CD4-positive, alpha-beta T cell treated with Interleukin-6 for 4 hours (primary cell): ENCODE data around the gene DLGAP4.
"Not testable (repeated sequence)": the region's sequence is repeated elsewhere in the genome, so short reads cannot be mapped to it uniquely, and the experiment has no call there.

Experiments
- DNase-seq: peaks from one replicate; pipeline ENCODE4 v3.0.0-alpha.2; 2020; ENCODE audit warnings: mixed read lengths

The DLGAP4 gene

DNA sequence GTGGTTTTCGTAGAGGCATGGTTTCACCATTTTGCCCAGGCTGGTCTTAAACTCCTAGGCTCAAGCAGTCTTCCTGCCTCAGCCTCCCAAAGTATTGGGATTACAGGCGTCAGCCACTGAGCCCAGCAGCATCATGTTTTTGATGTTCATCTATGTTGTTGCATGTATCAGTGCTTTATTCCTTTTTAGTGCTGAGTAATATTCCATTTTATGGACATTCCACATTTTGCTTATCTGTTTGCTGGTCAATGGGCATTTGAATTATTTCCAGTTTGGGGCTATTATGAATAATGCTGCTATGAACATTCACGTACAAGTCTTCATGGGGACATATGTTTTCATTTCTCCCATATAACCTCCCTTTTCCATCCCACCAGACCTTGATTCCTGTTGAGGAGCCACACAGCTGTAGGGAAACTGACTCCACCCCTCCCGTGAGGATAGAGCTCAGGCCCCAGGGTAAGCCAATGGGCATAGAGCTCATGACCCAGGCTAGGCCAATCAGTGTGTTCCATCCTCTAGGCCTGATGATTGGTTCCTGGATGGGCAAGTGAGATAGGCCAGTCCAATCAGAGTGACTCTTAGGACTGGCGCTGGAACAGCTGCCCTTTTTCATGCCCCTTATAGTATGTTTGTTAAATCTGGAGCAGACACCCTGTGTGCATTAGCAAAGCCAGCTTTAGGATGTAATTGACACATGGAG lies 49.5 kb downstream of the DLGAP4 start:
- no peak for DNase-seq

DNA sequence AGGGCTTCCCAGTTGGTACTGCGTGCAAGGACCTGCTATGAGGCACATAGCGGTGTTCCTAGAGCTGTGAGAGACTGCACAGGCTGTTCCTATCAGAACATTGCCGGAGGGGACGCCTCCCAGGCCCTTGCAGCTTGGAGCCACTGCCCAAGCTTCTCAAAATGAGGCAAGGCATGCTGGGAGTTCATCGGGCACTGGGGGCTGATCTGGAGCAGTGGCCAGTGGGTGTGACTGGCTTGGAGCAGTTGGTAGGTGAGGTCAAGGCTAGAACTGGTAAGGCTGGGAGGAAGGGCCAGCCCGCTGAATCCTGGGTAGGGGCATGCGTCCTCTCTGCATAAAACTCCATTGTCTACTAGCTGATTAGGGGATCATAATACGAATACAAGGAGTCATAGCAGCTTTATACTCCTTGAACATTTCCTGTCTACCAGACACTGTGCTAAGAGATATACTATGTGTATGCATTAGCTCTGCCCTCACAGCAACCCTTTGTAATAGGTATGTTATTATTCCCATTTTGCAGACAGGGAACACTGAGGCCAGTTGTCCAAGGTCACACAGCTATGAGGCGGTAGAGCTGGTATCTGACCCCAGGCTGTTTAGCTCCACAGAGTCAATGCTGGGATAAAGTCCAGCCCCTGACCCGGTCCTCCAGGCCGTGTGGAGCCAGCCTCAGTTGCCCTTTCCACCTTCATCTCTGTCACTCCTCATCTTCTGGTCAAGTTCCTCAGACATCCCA lies 53.7 kb downstream of the DLGAP4 start:
- DNase-seq = no peak

DNA sequence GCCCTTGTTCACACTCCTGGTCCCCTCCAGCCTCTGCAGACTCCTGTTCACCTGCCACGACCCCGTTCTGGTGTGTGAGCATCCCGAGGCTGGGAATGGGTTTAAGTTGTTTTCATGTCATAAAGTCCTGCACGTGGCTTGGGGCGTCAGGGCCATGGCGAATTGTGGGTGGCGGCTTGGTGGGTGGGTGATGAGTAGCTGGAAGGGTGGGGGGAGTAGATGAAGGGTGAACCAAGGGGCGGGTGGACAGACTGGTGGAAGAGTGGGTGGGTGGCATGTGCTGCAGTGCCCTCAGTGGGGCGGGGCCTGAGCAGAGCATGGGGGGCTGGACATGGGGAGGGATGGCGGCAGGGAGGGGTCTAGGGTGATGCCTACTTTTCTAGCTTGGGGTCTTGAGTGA lies 54.3 kb downstream of the DLGAP4 start:
- no peak for DNase-seq

DNA sequence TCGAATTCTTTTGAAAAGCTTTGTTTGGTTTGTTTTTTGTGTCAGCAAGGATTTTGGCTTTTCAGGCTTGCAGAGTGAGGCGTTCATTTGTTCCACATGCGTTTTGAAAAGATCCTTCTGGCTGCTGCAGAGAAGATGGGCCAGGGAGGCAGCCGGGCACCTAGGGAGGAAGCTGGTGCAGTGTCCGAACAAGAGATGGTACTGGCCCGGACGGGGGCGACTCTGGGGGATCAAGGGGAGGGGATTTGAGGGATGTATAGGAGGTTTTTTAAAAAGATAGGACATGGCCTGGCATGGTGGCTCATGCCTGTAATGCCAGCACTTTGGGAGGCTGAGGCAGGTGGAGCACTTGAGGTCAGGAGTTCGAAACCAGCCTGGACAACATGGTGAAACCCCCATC lies 55.3 kb downstream of the DLGAP4 start:
- no peak for DNase-seq

DNA sequence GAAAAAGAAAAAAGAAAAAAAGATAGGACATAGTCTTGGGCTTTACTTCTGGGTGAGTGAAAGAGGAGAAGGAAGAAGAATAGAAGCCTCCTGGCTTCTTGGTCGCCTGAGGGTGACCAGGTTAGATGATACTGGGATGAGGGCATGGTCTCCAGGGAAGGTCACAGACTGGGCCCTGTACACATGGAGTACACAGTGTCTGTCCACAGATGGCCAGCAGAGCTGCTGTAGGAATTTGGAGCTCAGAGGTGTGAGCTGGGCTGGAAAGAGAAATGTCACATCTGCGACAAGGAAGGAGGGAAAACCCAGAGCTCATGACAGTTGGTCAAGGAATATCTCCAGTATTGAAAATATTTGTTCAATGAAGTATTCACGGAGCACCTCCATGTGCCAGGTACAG lies 56.1 kb downstream of the DLGAP4 start:
- DNase-seq = no peak

DNA sequence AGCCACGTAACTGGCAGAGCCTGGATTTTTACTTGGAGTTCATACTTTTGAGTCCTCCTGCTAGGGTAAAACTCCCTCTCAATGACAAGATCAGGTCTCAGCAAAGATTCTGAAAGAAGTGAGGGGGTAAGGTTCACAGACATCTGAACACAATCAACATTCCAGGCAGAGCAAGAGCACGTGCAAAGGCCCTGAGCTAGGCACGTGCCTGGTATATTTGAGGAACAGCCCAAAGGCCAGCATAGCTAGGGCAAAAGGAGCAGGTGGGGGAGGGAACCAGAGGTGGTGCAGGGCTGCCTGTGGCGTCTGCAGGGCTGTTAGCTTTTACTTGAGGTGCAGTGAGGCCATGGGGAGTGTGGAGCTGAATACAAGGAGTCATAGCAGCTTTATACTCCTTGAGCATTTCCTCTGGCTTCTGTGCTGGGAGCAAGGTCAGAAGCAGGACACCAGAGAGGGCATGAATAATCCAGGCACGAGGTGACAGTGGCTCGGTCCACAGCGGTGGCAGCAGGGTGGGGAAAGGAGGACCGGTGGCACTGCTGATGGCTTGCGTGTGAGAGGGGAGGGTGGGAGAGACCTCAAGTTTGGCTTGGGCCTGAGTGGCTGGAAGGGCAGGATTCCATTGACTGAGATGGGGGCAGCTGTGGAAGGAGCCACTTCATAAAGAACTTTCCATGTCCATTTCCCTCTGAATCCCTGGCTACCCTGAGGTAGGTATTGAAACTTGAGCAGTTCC lies 57.0 kb downstream of the DLGAP4 start:
- no peak for DNase-seq

DNA sequence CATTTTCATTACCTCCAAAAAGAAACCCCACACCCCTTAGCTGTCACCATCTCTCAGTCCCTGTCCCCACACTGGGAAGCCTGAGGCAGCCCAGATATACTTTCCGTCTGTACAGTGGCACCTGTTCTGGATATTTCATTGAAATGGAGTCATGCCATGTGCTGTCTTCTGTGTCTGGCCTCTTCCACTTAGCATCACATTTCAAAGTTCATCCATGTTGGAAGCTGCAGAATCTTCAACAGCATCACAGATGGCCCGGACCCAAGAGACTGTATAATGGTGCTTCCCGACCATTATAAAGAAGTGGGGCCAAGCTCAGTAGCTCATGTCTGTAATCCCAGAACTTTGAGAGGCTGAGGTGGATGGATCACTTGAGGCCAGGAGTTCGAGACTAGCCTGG lies 58.4 kb downstream of the DLGAP4 start:
- DNase-seq = no peak

DNA sequence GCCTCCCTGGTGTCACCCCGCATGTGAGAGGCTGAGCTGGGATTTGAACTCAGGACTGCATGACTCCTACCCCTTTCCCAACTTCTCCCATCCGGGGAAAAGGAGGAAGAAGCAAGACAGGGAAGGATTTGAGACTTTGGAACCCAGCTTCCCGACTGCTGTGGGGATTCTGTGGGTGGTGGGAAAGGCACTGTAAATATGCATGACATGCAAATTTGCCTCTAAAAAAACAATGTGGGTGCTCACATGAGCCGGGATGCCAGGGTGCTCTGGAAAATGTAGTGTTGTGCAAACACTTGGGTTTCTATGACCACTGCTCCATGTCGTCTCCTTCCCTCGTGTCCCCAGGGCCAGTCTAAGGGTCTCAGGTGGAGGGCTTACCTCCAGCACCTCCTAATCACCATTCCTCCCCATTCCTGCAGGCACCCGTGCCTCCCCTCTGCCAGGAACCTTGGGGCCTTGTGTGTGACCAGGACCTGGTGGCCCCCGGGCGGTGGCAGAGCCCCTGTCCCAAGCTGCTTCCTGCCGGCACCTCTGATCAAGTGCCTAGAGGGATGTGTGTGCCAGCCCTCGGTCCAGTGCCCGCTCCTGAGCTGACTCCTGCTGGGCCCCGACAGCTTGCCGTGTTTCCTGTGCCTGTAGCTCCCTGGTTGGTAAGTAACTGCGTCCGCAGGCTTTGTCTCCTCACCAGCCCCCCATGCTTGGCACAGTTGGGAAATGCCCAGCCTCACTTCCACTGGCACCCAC lies 60.7 kb downstream of the DLGAP4 start:
- no peak for DNase-seq

DNA sequence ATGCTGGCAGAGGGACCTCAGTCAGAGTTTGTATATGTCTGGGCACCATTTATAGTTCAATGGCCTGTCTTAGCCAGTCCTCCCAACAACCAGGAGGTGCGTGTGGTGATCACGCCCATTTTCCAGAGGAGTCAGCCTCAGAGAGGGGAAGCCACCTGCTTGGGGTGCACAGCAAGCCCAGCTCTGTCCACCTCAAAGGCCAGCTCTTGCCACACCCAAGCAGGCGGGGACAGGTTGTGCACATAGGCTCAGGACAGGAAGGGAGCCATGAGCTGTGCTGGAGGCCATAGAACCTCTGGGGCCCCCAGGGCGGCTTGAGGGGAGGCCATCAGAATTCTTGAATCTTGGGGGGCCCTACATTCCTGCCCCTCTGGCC lies 61.2 kb downstream of the DLGAP4 start:
- DNase-seq = no peak

DNA sequence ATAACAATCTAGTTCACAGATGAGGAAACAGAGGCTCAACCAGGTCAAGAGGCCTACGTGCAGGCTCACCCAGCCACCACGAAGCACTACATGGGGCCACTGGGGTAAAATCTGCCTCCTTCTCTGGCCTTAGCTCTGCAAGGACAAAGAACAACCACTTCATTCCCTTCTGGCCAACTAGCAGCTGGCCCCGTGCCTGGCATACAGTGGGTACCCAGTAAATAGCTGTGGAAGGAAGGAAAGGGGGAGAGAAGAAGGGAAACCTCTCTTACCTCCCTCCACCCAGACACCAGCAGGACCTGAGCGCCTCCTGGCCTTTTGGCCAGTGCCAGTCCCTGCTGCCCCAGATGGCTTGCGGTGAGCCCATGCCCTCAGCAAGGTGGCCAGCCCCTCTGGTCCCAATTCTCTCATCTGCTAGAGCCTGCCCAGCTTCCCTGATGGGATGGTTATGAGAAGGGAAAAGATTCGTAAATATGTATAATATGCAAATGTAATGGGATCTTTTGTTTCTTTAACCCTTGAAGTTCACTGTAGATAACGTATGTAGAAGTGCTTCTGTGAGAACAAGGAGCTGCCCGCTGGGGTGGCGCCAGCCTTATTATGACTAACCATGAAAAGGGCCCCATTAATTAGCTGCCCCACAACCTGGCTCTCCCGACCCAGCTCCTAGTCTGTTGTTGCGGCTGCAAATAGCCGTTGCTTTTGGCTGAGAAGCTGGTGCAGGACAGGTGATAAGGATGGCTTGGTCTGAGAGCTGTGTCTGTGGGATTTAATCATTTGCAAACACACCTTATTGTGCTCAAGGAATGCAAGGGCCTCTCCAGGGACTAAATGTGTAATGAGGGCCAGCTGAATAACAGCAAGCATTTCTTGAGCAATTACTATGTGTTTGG lies 62.0 kb downstream of the DLGAP4 start:
- no peak for DNase-seq

DNA sequence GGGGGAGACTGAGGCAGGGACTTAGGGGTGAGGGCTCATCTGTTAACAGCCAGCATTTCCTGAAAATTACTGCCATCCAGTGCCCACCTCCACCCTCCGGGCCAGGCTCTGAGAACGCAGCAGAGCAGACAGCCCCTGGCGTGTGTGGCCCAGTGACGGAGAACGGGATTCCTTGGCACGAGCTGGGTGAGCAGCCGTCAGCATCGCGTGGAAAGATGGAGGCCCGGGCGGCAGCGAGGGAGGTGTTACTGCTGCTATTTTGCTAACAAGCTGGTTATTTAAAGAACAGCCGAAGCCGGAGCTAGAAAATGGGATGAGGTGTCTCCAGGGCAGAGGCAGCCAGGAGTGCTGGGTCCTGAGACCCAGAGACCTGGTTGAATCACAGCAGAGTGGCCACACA lies 62.7 kb downstream of the DLGAP4 start:
- DNase-seq = no peak

DNA sequence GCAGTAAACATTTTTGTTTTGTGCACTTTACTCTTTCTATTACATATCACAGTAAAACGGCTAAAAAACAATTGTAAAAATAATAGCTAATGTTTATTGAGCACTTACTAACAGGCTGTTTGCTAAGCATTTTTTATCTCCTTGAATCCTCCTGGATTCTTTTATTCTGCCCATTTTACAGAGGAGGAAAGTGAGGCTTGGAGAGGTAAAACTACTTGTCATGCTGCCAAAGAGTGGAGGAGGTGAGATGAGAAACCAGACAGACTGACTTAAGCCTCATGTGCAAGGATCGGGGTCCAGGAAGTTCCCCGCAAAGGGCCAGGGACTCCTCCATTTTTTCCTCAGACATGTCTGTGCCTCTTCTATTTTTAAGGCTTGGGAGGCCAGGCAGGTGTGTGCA lies 63.6 kb downstream of the DLGAP4 start:
- no peak for DNase-seq

DNA sequence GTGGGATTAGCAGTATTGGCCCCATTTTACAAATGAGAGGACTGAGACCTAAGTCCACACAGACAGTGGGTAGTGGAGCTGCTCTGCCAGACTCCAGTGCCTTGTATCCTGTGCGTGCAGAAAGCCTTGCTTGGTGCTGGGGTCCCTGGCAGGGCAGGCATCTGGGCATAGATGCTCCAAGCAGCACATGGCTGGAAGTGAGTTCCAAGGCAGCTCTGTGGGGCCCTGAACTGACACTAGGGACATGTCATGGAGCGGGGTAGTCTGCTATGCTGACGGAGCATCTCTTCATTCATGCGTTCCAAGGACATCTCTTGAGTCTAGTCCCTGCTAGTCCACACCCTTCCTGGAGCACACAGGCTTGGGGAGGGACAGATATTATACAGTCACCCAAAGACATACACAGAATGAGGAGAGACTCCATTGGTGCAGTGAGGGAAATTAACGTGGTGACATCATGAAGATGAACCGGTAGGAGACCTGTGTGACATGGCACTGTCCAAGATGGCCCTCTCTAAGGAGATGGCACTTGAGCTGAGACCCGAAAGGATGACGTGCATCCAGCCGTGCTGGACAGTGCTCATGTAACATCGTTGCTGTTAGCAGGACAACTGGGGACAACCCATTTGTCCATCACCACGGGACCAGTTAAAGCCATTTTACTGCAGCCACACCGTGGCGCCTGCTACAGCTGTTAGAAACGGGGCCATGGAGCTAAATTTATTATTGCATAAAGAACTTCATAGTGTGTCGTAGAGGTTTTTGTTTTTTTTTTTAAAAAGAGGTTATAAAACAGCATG lies 65.1 kb downstream of the DLGAP4 start:
- no peak for DNase-seq

DNA sequence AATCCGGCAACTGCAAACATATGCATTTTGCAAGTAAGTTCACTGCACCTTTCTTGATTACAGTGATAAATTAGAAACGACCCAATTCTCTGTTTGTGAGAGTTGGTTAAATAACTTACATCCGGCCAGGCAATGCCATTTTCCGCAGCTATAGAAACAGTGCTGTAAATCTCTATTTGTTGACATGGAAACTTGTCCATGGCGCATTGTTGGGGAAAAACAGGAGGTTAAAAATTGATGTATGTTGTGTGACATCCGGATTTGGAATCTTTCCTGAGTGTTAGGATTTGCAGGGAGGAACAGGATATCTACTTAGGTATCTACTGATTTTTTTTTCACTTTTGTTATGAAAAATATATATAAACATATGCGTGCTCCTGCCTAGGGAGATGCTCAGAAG lies 66.5 kb downstream of the DLGAP4 start:
- DNase-seq = no peak

DNA sequence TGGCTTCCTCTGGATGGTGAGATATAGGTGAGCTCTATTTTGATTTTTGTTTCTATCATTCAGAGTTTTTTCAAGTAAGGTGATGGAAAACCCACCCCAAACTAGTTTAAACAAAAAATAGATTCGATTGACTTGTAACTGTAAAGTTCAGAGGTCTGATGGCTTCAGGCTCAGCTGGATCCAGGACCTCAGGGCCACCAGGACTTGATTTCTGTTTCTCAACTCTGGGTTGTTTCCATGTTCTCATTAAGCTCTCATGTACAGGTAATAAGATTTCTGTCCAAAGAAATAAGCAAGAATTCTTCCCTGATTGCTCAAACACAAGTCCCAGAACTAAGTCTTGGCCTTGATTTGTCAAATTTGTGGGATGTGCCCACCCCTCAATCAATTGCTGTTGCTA lies 67.0 kb downstream of the DLGAP4 start:
- DNase-seq = no peak

DNA sequence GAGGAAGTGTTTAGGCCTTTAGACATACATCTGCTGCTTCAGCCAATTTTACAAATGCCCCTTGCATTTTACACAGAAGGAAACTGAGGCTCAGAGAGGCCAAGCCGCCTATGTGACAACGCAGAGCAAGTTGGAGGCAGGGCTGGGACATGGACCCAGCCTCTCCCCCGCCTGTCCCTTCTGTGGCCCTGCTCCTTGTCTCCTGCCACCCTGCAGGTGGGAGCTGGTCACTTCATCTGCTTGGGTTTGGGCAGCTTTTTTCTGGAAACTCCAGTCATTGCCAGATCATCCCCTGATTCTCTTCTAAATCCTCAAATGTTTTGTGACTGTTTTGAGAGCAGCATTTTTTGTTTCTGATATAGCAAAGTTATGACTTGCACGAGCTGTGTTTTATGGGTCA lies 68.9 kb downstream of the DLGAP4 start:
- no peak for DNase-seq

DNA sequence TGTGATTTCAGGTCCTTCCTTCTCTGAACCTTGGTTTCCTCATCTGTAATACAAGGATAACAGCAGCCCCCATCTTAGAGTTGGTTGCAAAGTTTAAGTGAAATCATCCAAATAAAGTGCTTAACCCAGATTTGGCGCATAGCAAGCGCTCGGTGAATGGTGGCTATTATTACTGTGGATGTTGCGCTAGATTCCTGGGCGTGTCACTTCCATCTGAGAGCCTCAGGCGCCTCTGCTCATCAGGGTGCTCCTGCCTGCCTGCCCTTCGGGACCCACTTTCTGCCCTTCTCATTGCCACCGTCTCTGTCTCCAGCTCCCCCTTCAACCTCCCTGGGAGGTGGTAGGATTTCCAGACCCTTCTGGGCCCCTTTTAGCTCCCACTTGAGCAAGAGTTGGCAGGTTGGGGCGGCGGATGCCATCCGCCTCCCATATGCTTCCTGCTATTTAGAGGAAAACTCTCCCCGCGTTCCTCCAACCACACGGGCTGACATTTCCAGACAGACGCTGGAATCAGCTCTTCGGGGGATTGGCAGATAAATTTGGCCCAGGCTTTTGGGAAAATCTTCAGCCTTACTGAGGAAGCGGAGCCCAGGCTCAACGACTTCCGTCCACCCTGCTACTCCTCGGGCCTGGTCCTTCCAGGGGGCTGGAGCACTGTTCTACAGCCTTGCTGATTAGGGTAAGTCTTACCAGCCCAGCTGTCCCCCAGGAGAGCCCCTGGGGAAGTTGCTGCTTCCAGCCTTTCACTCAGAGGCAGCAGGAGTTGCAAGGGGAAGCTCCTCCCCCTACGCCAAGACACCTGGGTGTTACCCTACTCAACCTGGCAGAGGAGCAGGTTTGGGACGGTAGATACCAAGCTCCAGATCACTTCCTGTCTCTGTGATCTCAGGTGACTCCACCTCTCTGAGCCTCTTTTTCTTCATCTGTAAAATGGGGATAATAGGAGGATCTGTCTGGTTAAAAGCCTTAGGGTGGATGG lies 71.5 kb downstream of the DLGAP4 start:
- no peak for DNase-seq

DNA sequence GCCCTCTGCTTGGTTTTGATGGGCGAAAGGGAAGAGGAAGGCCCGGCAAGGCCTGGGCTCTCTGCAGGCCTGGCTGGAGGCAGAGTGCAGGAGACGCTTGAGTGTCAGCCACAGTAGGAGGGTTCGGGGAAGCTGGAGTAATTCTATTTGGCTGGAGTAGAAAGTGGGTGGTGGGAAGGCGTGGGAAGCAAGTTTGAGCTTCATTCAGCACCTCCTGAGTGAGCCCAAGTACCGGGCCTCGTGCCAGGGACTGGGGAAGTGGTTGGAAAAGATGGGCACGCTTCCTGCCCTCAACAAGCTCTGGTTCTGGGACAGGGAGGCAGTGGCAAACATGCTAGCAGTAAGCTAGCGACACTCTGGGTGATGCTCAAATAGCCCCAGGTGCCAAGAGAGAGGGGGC lies 72.5 kb downstream of the DLGAP4 start:
- no peak for DNase-seq

DNA sequence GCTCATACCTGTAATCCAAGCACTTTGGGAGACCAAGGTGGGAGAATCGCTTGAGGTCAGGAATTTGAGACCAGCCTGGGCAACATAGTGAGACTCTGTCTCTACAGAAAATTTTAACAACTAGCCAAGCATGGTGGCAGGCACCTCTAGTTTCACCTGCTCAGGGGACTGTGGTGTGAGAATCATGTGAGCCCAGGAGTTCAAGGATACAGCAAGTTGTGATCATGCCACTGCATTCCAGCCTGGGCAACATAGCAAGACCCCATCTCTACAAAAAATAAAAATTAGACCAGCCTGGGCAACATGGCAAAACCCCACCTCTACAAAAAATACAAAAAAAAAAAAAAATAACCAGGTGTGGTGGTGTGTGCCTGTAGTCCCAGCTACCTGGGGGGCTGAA lies 73.8 kb downstream of the DLGAP4 start:
- DNase-seq = not testable (repeated sequence)

DNA sequence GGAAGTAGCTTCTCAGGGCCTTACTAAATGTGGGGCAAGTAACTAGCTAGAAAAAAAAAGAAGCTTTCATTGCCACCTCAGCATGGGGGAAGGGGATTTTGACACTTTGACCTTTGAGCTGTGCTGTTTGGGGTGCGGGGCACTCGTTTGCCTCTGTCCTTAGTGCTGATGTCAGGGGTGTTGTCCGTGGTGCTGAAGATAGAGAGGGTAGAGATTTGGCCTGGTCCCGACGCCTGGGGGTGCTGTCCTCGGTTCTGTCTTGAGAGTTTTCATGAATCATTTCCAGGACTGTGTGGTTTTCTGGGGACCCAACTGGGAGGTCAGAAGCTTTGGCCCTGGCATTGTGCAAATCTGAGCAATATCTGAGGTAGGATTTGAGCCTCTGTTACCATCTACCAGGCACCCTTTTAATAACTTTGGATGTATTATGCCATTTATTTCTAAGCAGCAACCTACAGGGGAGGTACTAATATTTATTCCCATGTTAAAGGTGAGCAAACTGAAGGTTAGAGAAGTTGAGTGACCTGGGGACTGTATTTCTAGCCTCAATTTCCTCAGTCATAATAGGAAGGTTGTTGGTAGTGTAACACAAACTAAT lies 78.0 kb downstream of the DLGAP4 start:
- peak; percentile 14 for DNase-seq
